Cerebellar cortex (tissue), 1 donor: ENCODE measurements around the gene SFT2D1.

Experiments
- DNase-seq: peaks from one replicate; pipeline ENCODE4 v3.0.0-alpha.2; 2015; ENCODE audit warnings: low spot score

Gene SFT2D1

DNA sequence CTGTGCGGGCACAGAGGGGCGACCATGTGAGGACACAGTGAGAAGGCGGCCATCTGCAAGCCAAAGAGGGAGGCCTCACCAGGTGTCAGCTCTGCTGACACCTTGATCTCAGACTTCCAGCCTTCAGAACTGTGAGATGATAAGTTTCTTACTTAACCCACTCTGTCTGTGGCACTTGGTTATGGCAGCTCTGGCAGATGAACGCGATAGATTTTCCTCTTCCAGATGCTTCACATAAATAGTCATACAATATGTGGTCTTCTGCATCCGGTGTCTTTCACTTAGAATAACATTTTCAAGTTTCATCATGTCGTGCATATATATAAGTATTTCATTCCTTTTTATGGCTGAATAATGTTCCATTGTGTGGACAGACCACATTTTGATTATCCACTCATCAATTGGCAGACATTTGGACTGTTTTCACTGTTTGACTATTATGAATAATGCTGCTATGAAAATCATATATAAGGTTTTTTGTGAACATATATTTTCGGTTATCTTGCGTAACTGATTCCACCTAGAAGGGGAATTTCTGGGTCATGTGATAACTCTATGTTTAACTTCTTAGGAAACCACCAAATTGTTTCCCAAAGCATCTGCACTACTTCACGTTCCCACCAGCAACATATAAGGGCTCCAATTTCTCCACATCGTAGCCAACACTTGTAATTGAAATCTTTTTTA is 64.3 kb downstream of the SFT2D1 start:
- no peak for DNase-seq

- peak; percentile 57 for DNase-seq
Measured at GRCh38 chr6:166277018-166277417, 65.3 kb downstream of the SFT2D1 start.

DNA sequence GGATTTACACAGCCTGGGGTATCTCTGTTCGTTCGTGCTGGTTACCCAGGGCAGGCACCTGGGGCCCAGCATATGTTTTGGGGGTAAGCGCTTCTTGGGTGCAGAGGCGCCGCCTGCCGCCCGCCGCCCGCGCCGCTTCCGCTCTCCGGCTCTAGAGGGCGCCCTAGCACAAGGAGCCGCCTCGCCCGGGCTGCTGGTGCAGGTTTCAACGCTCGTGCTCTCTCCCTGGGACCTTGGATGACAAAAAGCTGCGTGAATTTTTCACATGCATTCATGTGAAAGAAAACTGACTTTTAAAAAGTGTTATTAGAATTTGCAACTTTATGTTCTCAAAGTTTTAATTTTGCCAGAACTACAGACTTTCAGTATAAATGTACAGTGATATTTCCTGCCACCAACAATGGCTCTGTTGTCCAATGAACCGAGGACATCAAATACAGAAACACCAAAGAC is 66.6 kb downstream of the SFT2D1 start:
- peak; percentile 40 for DNase-seq

- no peak for DNase-seq
Measured at GRCh38 chr6:166274739-166275370, 67.5 kb downstream of the SFT2D1 start.

DNA sequence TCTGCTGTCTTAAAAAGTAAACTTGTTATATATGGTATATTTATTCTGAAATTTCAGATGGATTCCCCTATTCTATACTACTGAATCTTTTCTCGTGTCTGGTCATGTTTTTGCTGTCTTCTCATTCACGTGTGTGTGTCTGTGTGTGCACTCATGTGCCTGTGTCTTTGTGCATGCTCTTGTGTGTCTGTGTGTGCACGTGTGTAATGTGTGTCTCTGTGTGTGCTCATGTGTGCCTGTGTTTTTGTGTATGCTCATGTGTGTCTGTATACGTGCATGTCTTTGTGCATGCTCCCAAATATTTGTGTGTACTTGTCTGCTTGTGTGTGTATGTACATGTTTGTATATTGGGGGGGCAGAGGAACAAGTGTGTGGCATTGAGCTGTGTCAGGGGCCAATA is 68.2 kb downstream of the SFT2D1 start:
- DNase-seq, result no peak

DNA sequence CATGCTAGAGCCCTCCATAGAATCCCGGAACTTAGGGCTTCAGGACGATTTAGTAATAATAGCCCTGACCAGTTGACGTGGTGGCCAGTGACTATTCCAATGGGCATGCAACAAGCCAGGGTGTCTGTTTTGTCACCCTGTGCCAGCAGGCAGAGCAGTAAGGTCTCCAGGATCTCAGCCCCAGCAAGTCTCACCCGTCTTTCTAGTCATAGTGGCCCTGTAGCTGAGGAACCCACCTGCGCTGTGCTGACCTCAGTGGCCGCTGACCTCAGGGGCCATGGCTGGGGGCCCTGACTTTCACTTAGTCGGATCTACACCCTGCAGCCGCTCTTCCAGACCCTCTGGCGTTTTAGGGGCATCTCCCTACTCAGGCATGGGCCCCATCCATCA is 71.0 kb downstream of the SFT2D1 start:
- DNase-seq, result no peak

DNA sequence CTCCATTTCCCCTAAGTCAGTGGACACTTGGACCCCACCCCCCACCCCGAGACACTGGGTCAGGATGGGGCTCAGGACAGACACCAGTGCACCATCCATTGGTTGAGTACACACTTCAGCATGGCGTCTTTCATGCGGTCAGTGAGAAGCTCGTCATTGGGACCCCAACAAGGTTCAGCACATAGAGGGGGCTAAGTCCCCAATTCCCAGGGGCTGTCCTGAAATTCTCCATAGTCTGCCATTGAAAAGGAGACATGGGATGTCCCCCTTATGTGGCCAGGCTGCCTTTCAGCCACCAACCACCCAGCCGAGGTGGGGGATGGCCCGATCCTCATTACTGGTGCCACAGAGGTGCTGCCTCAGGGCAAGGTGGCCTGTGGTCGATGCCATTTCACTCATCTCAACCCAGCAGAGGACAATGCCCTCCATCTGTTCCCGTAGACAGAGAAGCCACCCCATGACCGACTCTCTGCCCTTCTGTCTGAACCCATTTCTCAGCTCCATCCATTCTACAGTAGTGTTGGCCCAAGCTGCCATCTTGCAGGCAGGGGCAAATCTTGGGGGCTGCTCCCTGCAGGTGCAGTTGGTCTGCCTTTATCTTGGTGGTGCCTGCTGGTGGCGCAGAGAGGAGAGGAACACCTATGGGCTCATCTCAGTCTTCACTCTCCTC is 71.5 kb downstream of the SFT2D1 start:
- no peak for DNase-seq
